Stomach (tissue), 4 donors: Measurements from ENCODE around the gene PRDM8.

ENCODE experiments used
- POLR2A ChIP-seq, 4 donors: fragments of 450-650 bp; IDR thresholded peaks; one replicate each; pipeline ENCODE4 v1.6.1; 2016; ENCODE audit warnings: antibody characterized with exemption in 4 of 4, control low read depth in 2 of 4, mild to moderate bottlenecking in 1 of 4, moderate library complexity in 1 of 4
- POLR2AphosphoS5 ChIP-seq, 3 donors: sonication (generic); formaldehyde crosslinking; IDR thresholded peaks; one replicate each; pipeline ENCODE4 v1.6.1; 2016; ENCODE audit warnings: antibody characterized with exemption in 3 of 3
- TF ChIP-seq, protein P1 (sequence below), 7 experiments: fragments of 450-650 bp in 4 of 7; fragments of 200-600 bp in 3 of 7; sonication (generic) in 3 of 7; IDR thresholded peaks; one replicate each; pipeline ENCODE4 v1.5.1; 2016 to 2019; ENCODE audit warnings: antibody characterized with exemption in 7 of 7, control low read depth in 2 of 7, mild to moderate bottlenecking in 1 of 7

DNA sequence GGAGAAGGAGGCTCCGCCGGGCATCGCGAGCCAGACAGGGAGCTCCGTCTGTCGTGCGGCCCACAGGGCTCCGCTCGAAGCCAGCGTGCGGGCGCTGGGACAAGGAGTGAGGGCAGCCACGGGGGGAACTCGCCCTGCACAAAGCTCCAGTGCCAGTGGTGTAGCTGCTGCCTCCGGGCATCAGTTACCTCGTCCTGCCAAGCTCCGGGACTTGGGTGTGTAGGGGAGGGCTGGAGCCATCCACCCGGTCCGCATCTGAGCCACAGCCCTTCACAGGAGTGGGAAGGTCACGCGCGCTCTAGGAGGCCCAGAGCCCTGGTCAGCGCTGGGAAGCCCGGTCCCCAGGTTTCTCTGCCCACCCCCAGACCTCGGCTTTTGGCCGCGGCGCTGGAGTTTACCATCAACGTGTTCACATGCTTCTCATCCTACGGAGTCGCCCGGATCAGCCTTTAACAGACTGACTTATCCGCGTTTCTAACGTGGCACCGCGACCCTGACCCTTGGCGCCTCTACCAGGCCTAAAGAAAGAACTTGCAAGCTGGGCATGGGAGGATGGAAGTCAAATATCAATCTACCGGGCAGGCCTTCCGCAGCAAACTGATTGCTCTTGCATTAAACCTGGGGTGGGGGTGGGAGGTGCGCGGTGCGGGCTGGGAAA lies 8.4 kb upstream of the PRDM8 start:
- TF ChIP-seq, protein P1, sequence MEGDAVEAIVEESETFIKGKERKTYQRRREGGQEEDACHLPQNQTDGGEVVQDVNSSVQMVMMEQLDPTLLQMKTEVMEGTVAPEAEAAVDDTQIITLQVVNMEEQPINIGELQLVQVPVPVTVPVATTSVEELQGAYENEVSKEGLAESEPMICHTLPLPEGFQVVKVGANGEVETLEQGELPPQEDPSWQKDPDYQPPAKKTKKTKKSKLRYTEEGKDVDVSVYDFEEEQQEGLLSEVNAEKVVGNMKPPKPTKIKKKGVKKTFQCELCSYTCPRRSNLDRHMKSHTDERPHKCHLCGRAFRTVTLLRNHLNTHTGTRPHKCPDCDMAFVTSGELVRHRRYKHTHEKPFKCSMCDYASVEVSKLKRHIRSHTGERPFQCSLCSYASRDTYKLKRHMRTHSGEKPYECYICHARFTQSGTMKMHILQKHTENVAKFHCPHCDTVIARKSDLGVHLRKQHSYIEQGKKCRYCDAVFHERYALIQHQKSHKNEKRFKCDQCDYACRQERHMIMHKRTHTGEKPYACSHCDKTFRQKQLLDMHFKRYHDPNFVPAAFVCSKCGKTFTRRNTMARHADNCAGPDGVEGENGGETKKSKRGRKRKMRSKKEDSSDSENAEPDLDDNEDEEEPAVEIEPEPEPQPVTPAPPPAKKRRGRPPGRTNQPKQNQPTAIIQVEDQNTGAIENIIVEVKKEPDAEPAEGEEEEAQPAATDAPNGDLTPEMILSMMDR (IDR thresholded peaks at IDR 0.05): no peak
- TF ChIP-seq POLR2A (IDR thresholded peaks at IDR 0.05): no peak
- TF ChIP-seq POLR2AphosphoS5 (IDR thresholded peaks at IDR 0.05): no peak
